ENCODE measurements around the gene AGK.

DNA sequence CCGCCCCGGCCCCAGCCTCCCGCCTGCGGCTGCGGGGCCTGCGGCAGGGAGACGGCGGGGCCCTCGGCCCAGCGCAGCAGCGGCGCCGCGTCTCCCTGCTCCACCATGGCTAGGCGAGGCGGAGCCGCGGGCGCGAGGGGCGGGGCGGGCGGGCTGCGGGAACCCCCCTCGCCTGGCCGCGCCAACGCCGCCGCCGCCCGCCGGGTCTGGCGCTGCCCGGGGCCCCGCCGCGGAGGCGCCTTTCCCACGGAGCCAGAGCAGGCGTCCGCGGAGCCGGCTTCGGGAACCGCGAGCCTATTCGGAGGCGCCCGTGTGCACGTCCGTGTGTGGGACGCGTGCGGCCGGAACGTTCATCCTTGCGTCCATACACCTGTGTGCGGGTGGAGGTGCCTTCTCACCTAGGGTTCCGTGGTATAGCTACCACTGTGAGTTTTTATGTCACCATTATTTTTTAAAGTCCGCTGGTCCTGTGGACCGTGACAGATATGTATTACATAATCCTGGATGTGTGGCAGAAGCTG is 150.9 kb downstream of the AGK start, which contains the start of gene DENND11:
- TF ChIP-seq, protein P1, sequence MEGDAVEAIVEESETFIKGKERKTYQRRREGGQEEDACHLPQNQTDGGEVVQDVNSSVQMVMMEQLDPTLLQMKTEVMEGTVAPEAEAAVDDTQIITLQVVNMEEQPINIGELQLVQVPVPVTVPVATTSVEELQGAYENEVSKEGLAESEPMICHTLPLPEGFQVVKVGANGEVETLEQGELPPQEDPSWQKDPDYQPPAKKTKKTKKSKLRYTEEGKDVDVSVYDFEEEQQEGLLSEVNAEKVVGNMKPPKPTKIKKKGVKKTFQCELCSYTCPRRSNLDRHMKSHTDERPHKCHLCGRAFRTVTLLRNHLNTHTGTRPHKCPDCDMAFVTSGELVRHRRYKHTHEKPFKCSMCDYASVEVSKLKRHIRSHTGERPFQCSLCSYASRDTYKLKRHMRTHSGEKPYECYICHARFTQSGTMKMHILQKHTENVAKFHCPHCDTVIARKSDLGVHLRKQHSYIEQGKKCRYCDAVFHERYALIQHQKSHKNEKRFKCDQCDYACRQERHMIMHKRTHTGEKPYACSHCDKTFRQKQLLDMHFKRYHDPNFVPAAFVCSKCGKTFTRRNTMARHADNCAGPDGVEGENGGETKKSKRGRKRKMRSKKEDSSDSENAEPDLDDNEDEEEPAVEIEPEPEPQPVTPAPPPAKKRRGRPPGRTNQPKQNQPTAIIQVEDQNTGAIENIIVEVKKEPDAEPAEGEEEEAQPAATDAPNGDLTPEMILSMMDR (IDR thresholded peaks at IDR 0.05): no peak
- TF ChIP-seq POLR2A (IDR thresholded peaks at IDR 0.05): no peak

Data from Peyer's patch (tissue), 4 donors.